ENCODE measurements around the gene ING4.

- TF ChIP-seq EZH2phosphoT487 (IDR thresholded peaks at IDR 0.05; ENCODE audit: insufficient read depth, low read depth) = no peak
- TF ChIP-seq EZH2 (IDR thresholded peaks at IDR 0.05; ENCODE audit: insufficient read depth, poor library complexity, severe bottlenecking) = no peak
Measured at GRCh38 chr12:6696690-6697583, 34.0 kb upstream of the ING4 start.

Data from GM23248 (cell line).